ENCODE measurements around the gene CNTN5.

DNA sequence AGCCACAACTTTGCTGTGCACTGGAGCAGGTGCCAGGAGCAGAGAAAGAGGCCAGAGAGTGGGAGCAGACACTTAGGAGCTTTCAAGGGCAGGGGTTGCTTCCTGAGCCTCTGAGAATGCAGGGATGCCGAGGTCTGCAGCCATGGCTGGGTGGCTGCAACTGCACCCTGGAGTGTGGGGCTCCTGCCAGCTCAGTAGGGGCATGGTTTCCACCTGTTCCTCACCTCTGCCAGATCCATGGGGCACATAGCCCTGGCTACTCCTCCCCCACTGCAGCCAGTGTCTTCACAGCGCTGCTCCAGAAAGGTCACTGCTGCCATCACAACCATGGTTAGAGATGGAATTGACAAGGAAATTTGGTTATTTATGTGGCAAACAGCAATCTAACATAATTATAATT lies 404.8 kb downstream of the CNTN5 start:
- no peak for TF ChIP-seq CTCF (IDR thresholded peaks at IDR 0.05)
- no peak for TF ChIP-seq POLR2A (IDR thresholded peaks at IDR 0.05)

Measured in upper lobe of left lung (tissue), 4 donors.